ENCODE results near the gene KCNJ6.

Gene KCNJ6

DNA sequence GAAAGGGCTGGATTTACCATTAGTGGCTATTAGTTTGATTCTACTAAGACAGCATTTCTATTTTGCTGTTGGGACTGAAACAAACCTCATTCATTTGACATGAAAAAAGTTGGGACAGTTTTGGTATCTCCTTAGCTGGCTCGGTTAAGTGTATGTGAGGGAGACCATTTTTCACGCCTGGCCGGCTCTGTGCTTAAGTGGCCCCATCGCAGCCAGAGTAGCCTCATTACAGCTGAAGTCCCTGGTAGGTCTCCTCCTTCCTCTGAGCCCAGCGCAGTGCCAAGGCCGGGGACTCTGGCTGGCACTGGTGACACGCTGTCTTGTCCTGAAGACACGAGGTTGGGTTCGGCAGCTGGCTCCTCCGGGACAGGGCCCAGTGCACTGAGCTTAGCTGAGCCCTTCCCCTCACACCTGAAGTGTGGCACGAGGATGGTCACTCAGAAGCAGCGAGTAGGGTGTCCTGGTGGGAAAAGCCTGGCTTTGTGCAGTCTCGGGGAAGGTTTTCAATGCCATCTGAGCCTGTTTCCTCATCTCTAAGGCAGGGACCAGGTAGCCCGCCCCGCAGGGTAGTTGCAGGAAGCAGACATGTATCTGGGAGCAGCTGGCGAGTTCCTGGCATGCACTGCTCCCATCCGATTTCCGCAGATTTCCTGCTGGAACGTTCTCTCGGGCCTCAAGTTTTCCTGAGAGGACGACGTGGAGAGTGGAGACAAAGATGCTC, 353.2 kb downstream of the KCNJ6 start:
- no peak for DNase-seq

DNA sequence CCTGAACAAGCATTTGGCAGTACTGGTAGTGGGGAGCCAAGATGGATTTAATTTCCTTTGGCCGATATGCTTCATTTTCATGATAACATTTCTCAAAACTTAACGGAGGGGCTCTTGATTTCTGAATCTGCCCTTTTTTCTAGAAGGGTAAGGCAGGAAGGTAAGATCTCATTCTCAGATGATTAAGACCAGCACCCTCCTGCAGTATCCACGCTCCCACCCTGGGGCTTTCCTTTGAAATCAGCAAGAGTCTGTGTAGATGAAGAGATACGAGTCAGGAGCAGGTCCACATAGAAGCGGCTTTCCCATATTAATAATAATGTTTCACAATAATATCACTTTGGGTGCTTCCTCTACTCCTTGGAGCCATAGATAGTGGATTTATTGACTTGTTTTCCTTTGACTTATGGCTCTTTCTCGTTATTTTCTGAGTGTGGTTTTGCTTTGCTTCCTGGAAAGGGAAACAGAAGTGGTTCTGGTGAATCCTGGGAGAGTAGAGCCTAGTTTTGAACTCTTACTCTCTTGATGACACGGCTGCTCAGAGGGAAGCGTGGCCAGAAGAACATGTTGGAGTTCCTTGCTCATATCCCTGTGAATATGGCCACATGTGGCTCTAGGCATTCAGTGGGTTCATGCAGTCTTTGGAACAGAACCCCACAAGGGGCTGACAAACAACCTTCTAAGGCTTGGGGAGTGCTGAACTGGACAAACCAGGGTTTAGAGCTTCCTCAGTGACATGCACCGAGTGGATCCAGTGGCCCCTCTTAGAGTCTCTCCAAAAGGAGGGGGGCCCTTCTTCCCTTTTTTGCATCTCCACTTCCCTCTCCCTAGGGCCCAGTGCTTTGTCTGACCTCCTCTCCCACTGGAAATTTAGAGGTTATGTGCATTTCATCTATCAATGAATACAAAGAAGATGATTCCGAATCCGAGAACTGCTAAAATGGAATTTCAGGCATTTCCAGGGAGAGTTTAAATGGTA, 354.0 kb downstream of the KCNJ6 start:
- DNase-seq = no peak

DNA sequence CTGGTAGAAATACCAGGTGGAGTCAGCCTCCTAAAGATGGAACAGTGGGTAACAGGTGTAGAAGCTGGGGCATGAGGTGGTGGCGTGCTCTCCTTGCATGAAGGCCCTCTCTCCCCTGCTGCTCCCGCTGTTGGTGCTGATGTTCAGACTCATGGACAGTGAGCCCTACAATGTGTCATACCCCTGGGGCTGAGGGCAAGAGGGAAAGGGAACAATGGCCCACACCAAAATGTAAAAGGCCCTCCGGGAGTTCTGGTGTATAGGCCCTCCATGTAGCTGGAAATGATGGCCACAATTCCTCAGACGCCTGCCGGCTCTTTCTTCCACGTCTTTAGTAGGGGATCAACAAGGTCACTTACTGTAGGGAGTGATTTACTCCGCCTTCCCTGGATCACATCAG, 354.8 kb downstream of the KCNJ6 start:
- DNase-seq = no peak

DNA sequence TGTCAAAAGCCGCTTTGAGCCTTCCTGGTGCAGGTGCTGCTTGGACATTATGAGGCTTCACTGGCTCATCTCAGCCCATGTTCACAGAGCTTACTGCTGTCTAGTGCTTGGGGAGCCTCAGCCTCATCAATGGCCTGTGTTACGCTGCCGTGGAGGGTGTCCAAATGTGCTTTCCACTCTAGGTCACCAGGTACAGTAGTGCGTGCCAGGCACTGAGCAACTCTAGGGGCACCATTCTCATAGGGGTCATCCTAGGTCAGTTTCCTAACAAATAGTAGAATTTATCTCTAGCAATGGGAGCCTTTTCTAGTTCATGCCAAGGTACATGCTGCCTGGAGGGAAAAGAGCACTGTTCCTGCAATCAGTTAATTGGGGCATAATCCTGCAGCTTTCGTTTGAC, 355.9 kb downstream of the KCNJ6 start:
- no peak for DNase-seq

DNA sequence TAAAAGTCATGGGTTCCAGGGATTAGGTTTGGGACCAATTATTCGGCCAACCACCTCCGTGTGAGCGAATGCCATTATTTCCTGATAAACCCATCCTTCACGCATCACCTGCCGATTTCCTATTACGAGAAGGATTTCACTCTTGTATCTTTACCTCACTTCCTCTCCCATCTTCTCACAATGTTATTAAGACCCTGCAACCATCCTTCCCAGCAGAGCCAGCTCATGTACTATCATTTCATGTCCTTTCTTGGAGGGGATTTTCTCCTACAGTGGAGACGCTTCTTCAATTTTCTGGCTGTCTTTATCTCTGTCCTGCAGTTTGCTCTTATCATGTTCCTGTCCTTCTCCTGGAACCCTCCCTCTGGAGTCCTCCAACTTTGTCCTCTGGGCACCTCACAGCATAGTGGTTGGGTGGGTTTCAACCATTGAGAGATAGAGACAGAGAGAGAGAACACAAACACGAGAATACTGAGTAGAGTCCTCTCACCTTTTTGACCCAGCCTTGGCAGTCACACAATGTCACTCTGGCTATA, 357.5 kb downstream of the KCNJ6 start:
- no peak for DNase-seq

Measured in NCI-H774 (cell line).